Activated T-helper 1 cell treated with Interleukin-2 at 50 U/mL for 16 hours (primary cell): ENCODE measurements around the gene GPRC5C.

ENCODE experiments used
- DNase-seq: peaks from one replicate; pipeline ENCODE4 v3.0.0-alpha.2; 2020; ENCODE audit warnings: low read depth

Gene GPRC5C, protein sequence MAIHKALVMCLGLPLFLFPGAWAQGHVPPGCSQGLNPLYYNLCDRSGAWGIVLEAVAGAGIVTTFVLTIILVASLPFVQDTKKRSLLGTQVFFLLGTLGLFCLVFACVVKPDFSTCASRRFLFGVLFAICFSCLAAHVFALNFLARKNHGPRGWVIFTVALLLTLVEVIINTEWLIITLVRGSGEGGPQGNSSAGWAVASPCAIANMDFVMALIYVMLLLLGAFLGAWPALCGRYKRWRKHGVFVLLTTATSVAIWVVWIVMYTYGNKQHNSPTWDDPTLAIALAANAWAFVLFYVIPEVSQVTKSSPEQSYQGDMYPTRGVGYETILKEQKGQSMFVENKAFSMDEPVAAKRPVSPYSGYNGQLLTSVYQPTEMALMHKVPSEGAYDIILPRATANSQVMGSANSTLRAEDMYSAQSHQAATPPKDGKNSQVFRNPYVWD

GRCh38 chr17:74431568-74432423 is at the start of gene GPRC5C:
GPRC5C (plus strand) TSS chr17:74432088; CDS start chr17:74439777, 7,689 bp downstream.
- no peak for DNase-seq

- no peak for DNase-seq
Measured at GRCh38 chr17:74383141-74383540, 48.7 kb upstream of the GPRC5C start.

GRCh38 chr17:74385201-74385600 is 46.7 kb upstream of the GPRC5C start:
- no peak for DNase-seq

DNA sequence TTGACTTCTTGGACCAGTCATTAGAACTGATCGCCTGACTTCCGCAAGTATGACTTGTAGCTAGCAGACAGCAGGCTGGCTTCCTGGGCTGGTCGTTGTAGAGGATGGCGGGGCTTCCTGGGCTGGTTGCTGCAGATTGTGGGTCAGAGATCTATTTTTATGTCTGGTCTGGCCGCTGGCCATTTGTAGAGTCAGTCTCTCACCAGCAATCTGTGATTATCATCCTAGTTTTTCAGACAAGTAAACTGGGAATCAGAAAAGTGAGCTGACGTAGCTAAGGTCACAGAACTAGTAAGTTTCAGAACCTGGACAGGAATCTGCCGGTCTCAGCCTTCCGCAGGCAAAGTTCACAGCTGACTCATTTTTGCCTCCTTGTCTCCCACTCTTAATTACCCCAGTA is 45.5 kb upstream of the GPRC5C start:
- DNase-seq: no peak

GRCh38 chr17:74387365-74388218 is 44.3 kb upstream of the GPRC5C start:
- no peak for DNase-seq

DNA sequence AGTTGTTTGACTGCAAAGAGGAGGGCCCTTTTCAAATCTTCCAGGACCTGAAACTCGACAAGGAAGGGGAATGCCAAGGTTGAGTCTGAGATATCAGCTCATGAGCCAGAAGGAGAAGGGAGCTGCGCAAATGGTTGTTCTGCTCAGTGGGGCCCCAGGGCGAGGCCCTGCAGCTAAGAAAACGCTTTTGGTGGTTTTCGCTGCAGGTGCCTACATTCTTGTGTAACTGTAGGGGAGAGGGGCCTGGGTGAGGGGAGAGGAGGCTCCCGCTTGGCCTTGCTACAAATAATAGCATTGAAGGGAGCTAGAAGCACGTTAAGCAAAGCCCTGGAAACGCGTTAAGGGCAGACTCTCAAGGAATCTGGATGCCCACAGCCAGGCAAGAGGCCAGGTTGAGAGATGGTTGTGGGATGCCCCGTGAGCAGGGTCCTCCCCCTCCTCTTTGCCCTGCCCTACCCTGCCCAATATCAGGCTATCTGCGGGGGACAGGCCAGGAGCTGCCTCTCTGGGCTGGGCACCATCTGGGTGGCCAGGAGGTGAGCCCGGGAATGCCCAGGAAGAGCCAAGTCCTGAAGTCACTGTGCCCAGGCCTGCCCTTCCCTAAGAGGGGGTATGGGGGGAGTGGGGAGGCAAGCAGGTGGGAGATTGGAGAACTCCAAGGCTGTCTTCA is 42.7 kb upstream of the GPRC5C start:
- no peak for DNase-seq

- no peak for DNase-seq
Measured at GRCh38 chr17:74389937-74390679, 41.8 kb upstream of the GPRC5C start.

DNA sequence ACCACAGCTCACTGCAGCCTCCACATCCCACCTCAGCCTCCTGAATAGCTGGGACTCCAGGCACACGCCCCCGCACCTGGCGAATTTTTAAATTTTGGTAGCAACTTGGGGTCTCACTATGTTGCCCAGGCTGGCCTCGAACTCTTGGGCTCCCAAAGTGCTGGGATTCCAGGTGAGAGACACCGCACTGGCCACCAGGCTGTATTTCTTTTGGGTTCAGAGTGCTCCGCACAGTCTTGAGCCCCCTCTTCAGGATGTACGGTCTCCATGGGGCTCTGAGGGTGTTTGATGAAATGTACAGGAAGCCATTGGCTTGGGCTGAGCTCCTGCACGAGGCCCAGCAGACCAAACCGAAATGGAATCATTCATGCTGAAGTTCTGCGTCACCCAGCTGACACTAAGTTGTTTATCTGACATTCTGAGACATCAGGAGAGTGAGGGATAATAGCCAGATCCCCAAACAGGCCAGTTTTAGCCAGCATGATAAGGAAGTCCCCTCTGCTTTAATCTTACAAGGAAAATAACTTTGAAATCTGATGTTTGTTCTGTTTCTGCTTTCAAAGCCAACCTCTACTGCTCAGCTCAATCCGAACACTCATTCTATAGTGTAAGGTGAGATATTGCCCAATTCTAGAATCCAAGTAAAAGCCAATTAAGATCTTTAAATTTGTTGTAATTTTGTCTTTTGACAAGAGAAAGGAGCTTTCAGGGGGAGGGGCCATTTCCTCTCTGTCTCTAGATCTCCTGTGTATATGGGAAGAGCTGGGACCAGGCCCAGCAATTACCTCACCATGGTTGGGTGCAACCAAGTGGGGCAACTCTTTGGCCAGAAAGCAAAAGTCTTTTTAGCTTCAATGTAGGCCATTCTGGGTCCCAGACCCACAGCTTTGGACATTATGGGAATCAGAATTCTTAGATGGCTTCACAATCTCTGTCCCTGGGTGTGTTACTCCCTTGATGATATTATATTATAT is 40.9 kb upstream of the GPRC5C start:
- no peak for DNase-seq

GRCh38 chr17:74391771-74392170 is 40.1 kb upstream of the GPRC5C start:
- no peak for DNase-seq

GRCh38 chr17:74392848-74393247 is 39.0 kb upstream of the GPRC5C start:
- DNase-seq: no peak

- no peak for DNase-seq
Measured at GRCh38 chr17:74393346-74393942, 38.4 kb upstream of the GPRC5C start.

DNA sequence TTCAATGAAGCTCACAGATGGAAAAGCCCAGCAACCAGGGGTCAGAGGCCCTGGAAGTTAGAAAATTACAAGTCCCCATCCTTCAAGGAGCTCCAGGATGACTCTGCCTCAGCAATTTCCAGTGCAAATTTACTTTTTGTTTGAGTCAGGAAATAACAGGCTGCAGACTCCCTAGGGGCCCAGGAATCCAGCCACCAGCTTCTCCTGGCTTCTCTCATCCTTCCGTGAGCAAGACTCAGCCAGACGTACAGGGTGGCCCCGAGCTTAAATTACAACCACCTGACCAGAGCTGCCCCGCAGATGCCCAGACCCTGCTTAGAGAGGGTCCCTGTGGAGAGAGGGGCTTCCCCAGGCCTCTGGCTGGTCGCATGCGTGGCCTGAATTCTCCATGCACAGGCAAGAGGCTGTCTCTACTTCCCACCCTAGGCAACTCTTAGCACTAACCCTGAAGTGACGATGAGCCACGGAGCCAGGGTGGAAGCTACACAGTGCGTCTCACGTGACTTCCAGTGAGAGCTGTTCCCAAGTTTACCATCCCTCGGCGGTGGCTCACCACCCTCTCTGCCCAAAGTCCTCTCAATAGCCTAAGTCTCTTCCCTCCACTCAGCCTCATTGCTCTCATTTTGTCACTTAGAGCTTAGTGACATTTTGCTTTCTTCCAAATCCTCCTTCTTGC is 37.5 kb upstream of the GPRC5C start:
- DNase-seq: no peak

DNA sequence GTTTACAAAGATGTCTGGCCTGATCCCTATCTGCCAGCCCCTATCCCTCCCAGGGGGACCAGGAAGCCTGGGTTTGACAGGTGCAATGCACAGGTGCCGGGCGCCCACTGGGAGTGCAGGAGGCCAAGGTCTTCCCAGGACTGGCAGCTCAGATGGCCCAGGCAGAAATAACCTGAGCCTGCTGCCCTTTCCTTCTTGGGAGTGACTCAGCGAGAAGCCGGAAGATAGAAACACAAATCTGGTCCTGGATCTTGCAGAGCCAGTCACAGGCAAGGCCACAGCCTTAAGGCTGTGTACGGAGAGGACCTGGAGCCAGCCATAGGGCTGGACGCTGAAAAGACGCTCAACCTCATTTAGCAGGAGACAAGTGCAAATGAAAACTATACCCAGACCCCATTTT is 36.9 kb upstream of the GPRC5C start:
- DNase-seq: no peak

DNA sequence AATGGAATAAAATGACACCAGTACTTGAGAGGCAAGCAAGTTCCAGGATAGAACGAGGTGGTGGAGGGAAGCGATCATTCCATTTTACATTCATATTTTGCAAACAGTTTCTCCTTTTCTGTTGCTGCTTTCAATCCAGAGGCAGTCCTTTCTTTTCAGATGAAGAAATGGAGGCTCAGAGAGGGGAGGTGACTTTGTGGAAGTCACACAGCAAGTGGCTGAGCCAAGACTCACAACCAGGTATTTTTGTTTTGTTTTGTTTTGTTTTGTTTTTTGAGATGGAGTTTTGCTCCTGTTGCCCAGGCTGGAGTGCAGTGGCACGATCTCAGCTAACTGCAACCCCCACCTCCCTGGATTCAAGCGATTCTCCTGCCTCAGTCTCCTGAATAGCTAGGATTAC is 35.3 kb upstream of the GPRC5C start:
- no peak for DNase-seq

DNA sequence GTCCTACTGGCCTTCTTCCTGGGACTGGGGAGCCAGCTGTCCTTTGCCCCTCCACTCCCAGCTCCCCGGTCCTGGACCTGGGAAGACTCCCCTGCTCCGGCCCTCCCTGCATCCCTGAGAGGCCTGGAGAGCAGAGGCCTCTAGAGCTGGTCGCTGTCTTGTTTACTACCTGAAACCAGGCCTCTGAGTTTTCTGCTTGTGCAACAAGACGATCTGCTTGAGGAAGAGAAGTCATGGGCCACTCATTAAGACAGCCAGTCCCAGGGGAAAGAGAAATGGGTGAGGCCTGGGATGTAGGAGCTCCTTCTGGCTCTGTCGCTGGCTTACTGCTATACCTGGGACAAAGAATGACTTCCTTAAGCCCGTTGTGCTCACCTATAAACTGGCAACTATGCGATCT is 29.8 kb upstream of the GPRC5C start:
- no peak for DNase-seq

DNA sequence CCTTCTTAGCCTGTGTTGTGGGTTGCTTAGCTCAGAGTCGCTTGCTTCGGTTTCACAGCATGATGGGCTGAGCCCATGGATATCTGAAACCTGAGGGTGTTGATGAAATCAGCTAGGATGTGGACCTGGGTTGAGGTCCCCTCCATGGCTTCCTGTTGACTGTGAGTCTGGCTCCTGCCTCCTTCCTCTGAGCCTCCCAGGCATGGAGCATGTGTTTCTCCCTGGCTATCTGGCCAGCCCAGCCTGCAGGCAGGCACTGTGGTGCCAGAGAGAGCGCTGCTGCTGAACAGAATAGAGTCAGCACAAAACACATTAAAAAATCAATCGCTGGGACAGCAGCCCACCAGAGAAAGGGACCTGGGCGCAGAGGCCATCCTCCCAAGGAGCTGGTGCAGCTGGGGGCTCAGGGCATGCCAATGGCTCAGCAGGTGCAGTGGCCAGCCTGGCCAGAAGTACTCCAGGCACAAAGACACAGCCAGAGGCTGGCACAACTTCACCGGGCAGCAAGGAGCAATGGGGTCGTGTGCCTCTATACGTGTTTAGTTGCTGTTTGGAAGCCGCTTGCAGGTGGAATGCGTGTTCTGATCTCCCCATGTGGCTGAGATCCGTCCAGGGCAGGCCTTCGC is 28.3 kb upstream of the GPRC5C start:
- DNase-seq: no peak

DNA sequence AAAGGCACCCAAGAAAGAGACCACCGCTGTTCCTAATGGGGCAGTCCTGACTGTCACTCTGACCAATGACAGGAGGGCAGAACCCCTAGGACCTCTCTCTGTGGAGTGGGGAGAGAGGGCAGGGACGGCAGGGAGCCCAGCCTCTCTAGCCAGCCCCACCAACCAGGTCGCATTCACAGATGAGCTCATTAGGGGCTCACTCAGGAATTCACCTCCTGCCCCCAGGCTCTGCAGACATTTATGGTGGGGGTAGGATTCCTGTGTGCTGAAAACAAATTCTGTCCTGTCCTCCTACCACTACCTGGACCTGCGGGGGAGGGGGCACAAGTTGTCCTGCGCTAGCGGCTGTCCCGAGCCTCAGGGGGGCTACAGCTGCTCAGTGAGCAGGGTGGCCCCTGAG is 27.7 kb upstream of the GPRC5C start:
- DNase-seq: no peak

GRCh38 chr17:74404789-74405188 is 27.1 kb upstream of the GPRC5C start:
- no peak for DNase-seq
